GM18502 (cell line): ENCODE results near the gene AADAT.
"Not testable (repeated sequence)": the region's sequence is repeated elsewhere in the genome, so short reads cannot be mapped to it uniquely, and the experiment has no call there.

Experiments used
- ATAC-seq: cut with Tn5 transposase; IDR thresholded peaks from one replicate; pipeline ENCODE4 v1.9.1; 2021; ENCODE audit warnings: mild to moderate bottlenecking; ENCODE audit not compliant: unreplicated experiment, poor library complexity

Gene AADAT

GRCh38 chr4:170090352-170091052 is 746 bp upstream of the AADAT start:
- ATAC-seq = no peak

- no peak for ATAC-seq
Observed at GRCh38 chr4:170089274-170089667, 485 bp downstream of the AADAT start.

- ATAC-seq = no peak
Observed at GRCh38 chr4:170088716-170089115, 1.0 kb downstream of the AADAT start.

GRCh38 chr4:170087163-170087700 is 2.5 kb downstream of the AADAT start:
- no peak for ATAC-seq

- ATAC-seq = no peak
Observed at GRCh38 chr4:170083541-170083940, 6.2 kb downstream of the AADAT start.

- no peak for ATAC-seq
Observed at GRCh38 chr4:170080496-170080895, 9.3 kb downstream of the AADAT start.

GRCh38 chr4:170079981-170080380 is 9.8 kb downstream of the AADAT start:
- no peak for ATAC-seq

GRCh38 chr4:170071196-170071595 is 18.6 kb downstream of the AADAT start:
- ATAC-seq = no peak

- no peak for ATAC-seq
Observed at GRCh38 chr4:170068438-170069128, 21.2 kb downstream of the AADAT start.

GRCh38 chr4:170059421-170059820 is 30.3 kb downstream of the AADAT start:
- no peak for ATAC-seq

GRCh38 chr4:170058826-170059225 is 30.9 kb downstream of the AADAT start:
- no peak for ATAC-seq

- no peak for ATAC-seq
Observed at GRCh38 chr4:170057866-170058265, 31.9 kb downstream of the AADAT start.

- no peak for ATAC-seq
Observed at GRCh38 chr4:170052919-170053318, 36.8 kb downstream of the AADAT start.

- ATAC-seq = no peak
Observed at GRCh38 chr4:170051402-170051801, 38.4 kb downstream of the AADAT start.

GRCh38 chr4:170049766-170050165 is 40.0 kb downstream of the AADAT start:
- no peak for ATAC-seq

GRCh38 chr4:170047771-170048354 is 41.9 kb downstream of the AADAT start:
- no peak for ATAC-seq

- ATAC-seq = not testable (repeated sequence)
Observed at GRCh38 chr4:170046156-170046555, 43.6 kb downstream of the AADAT start.

- no peak for ATAC-seq
Observed at GRCh38 chr4:170040031-170040680, 49.6 kb downstream of the AADAT start.

GRCh38 chr4:170038769-170039168 is 51.0 kb downstream of the AADAT start:
- no peak for ATAC-seq

GRCh38 chr4:170038232-170038631 is 51.5 kb downstream of the AADAT start:
- ATAC-seq = no peak

- no peak for ATAC-seq
Observed at GRCh38 chr4:170037481-170037880, 52.3 kb downstream of the AADAT start.
